HG02938 (cell line): ENCODE data around the gene WNT7B.

ENCODE experiments used
- ATAC-seq: cut with Tn5 transposase; IDR thresholded peaks from one replicate; pipeline ENCODE4 v1.9.1; 2021; ENCODE audit warnings: mild to moderate bottlenecking, moderate library complexity; ENCODE audit not compliant: unreplicated experiment

Gene WNT7B

GRCh38 chr22:45997077-45997776, 20.3 kb upstream of the WNT7B start:
- ATAC-seq: no peak

- ATAC-seq: no peak
Measured at GRCh38 chr22:45996241-45997076, 19.5 kb upstream of the WNT7B start.

- no peak for ATAC-seq
Measured at GRCh38 chr22:45995405-45996101, 18.6 kb upstream of the WNT7B start.

GRCh38 chr22:45994491-45995404, 17.8 kb upstream of the WNT7B start:
- no peak for ATAC-seq

- ATAC-seq: no peak
Measured at GRCh38 chr22:45993841-45994240, 16.9 kb upstream of the WNT7B start.

GRCh38 chr22:45993143-45993692, 16.3 kb upstream of the WNT7B start:
- no peak for ATAC-seq

- ATAC-seq: no peak
Measured at GRCh38 chr22:45992737-45993136, 15.8 kb upstream of the WNT7B start.

GRCh38 chr22:45991098-45991497, 14.1 kb upstream of the WNT7B start:
- ATAC-seq: no peak

- no peak for ATAC-seq
Measured at GRCh38 chr22:45987136-45987861, 10.3 kb upstream of the WNT7B start.

GRCh38 chr22:45984316-45984916, 7.5 kb upstream of the WNT7B start:
- ATAC-seq: no peak

GRCh38 chr22:45983797-45984196, 6.8 kb upstream of the WNT7B start:
- no peak for ATAC-seq

- ATAC-seq: no peak
Measured at GRCh38 chr22:45980761-45981160, 3.8 kb upstream of the WNT7B start.

- no peak for ATAC-seq
Measured at GRCh38 chr22:45980268-45980570, 3.3 kb upstream of the WNT7B start.

- ATAC-seq: no peak
Measured at GRCh38 chr22:45978275-45978713, 1.3 kb upstream of the WNT7B start.

- ATAC-seq: no peak
Measured at GRCh38 chr22:45977551-45978274, 751 bp upstream of the WNT7B start.

GRCh38 chr22:45976254-45977002, 534 bp downstream of the WNT7B start:
- ATAC-seq: no peak

- ATAC-seq: no peak
Measured at GRCh38 chr22:45975164-45976161, 1.5 kb downstream of the WNT7B start.
